Liver (tissue), 9 donors: ENCODE measurements around the gene MOB4. TPM values are rescaled to one million over a fixed set of nuclear protein-coding genes. Genes with fewer than 3 reads are reported as not detected.

Experiments used
- DNase-seq: peaks from one replicate; pipeline ENCODE4 v3.0.0-alpha.2; 2017; ENCODE audit warnings: low spot score
- H3K27ac ChIP-seq, 2 donors: one replicate each; pipeline ENCODE4 v1.7.0; 2013; ENCODE audit warnings: inconsistent platforms in 2 of 2, low read length in 2 of 2, control low read depth in 1 of 2, low read depth in 1 of 2, mild to moderate bottlenecking in 1 of 2
- H3K27me3 ChIP-seq, 4 donors: one replicate each; pipeline versions ENCODE4 v1.6.1 to v1.7.0; 2013; ENCODE audit warnings: low read length in 3 of 4, inconsistent platforms in 1 of 4, mild to moderate bottlenecking in 1 of 4, moderate library complexity in 1 of 4; ENCODE audit not compliant: control insufficient read depth in 4 of 4, insufficient read depth in 4 of 4
- H3K36me3 ChIP-seq, 4 donors: one replicate each; pipeline versions ENCODE4 v1.6.1 to v1.7.0; 2013; ENCODE audit warnings: low read length in 3 of 4, mild to moderate bottlenecking in 3 of 4, low read depth in 1 of 4, moderate library complexity in 1 of 4; ENCODE audit not compliant: control insufficient read depth in 4 of 4, insufficient read depth in 3 of 4
- H3K4me1 ChIP-seq, 4 donors: one replicate each; pipeline versions ENCODE4 v1.6.1 to v1.7.0; 2013; ENCODE audit warnings: low read length in 3 of 4, mild to moderate bottlenecking in 3 of 4, moderate library complexity in 1 of 4; ENCODE audit not compliant: control insufficient read depth in 4 of 4, insufficient read depth in 4 of 4
- H3K4me3 ChIP-seq, 3 donors: one replicate each; pipeline versions ENCODE4 v1.6.1 to v1.7.0; 2013; ENCODE audit warnings: low read length in 3 of 3, control low read depth in 1 of 3, low read depth in 1 of 3, mild to moderate bottlenecking in 1 of 3
- H3K9ac ChIP-seq, 2 donors: one replicate each; pipeline ENCODE4 v1.7.0; 2013; ENCODE audit warnings: low read length in 2 of 2, mild to moderate bottlenecking in 2 of 2, moderate library complexity in 2 of 2, control low read depth in 1 of 2, low read depth in 1 of 2
- H3K9me3 ChIP-seq, 4 donors: one replicate each; pipeline versions ENCODE4 v1.6.1 to v1.7.0; 2013; ENCODE audit warnings: low read length in 3 of 4; ENCODE audit not compliant: control insufficient read depth in 4 of 4
- CTCF ChIP-seq: fragments of 150-350 bp; IDR thresholded peaks from 2 replicates; pipeline ENCODE4 v1.5.1; 2017; ENCODE audit warnings: improper control_type of control experiment, low read depth, low read length; ENCODE audit not compliant: missing input control
- EGR1 ChIP-seq, 2 donors: IDR thresholded peaks; 2 replicates each; pipeline ENCODE4 v1.6.1; 2016 to 2018; ENCODE audit warnings: antibody characterized with exemption in 2 of 2, low read depth in 2 of 2
- FOXA1 ChIP-seq: IDR thresholded peaks from 2 replicates; pipeline ENCODE4 v1.6.1; 2016; ENCODE audit warnings: antibody characterized with exemption
- FOXA2 ChIP-seq: IDR thresholded peaks from 2 replicates; pipeline ENCODE4 v1.6.1; 2016; ENCODE audit warnings: antibody characterized with exemption
- GABPA ChIP-seq, 2 donors: IDR thresholded peaks in 1 of 2; conservative IDR thresholded peaks in 1 of 2; 2 replicates each; pipeline ENCODE4 v1.6.1; 2016; ENCODE audit warnings: antibody characterized with exemption in 2 of 2, mild to moderate bottlenecking in 1 of 2, moderate library complexity in 1 of 2
- HNF4A ChIP-seq, 2 donors: conservative IDR thresholded peaks; 2 replicates each; pipeline ENCODE4 v1.6.1; 2016; ENCODE audit warnings: antibody characterized with exemption in 2 of 2, mild to moderate bottlenecking in 2 of 2
- HNF4G ChIP-seq: IDR thresholded peaks from 2 replicates; pipeline ENCODE4 v1.6.1; 2016; ENCODE audit warnings: antibody characterized with exemption
- JUND ChIP-seq, 2 donors: IDR thresholded peaks; 2 replicates each; pipeline ENCODE4 v1.6.1; 2016; ENCODE audit warnings: antibody characterized with exemption in 2 of 2
- RAD21 ChIP-seq, 2 donors: IDR thresholded peaks; 2 replicates each; pipeline ENCODE4 v1.6.1; 2016; ENCODE audit warnings: antibody characterized with exemption in 2 of 2, mild to moderate bottlenecking in 2 of 2
- REST ChIP-seq: IDR thresholded peaks from 2 replicates; pipeline ENCODE4 v1.6.1; 2016; ENCODE audit warnings: antibody characterized with exemption, mild to moderate bottlenecking
- RXRA ChIP-seq, 2 donors: IDR thresholded peaks; 2 replicates each; pipeline ENCODE4 v1.6.1; 2017 to 2018; ENCODE audit warnings: antibody characterized with exemption in 2 of 2, mild to moderate bottlenecking in 1 of 2
- SP1 ChIP-seq: IDR thresholded peaks from 2 replicates; pipeline ENCODE4 v1.6.1; 2018; ENCODE audit warnings: antibody characterized with exemption, mild to moderate bottlenecking
- TAF1 ChIP-seq: conservative IDR thresholded peaks from 2 replicates; pipeline ENCODE4 v1.6.1; 2016; ENCODE audit warnings: antibody characterized with exemption, mild to moderate bottlenecking
- YY1 ChIP-seq: IDR thresholded peaks from 2 replicates; pipeline ENCODE4 v1.6.1; 2016; ENCODE audit warnings: antibody characterized with exemption, mild to moderate bottlenecking
- WGBS: extraction: QIAGEN DNeasy Blood & Tissue Kit; methylation state at CpG from one replicate; pipeline ENCODE4 v1.1.7; 2013; 5-methylcytosine and 5-hydroxymethylcytosine counted together
- polyA plus RNA-seq, 2 donors: library from polyadenylated mRNA; stranded (reverse) in 1 of 2; unstranded in 1 of 2; fragments of 200-250 nt in 1 of 2; fragments of >200 nt in 1 of 2; fragmentation: Nextera tagmentation in 1 of 2; extraction: Ambion mirVana in 1 of 2; gene quantifications; one replicate each; pipeline versions ENCODE4 v1.2.1 to v1.2.3, GENCODE V29; 2013 to 2015
- total RNA-seq, 2 donors: library from RNA; depleted of rRNA; stranded (reverse); fragments of >200 nt; gene quantifications; one replicate each; pipeline ENCODE4 v1.2.3, GENCODE V29; 2014
- donor health status: healthy.
- donor health status: healthy.
- donor health status: healthy.
- donor health status: healthy.
- donor health status: healthy.

MOB4 gene
- total and polyA plus RNA-seq, 4 donors: 7.6 to 17.5 (median 12.5) TPM

GRCh38 chr2:197558393-197558792, 42.5 kb downstream of the MOB4 start:
- WGBS: 98% methylated on average over 3 of the region's 3 CpGs
- Histone ChIP-seq H3K4me1 (no peaks in the 10 kb centered on the region), H3K27me3 (no peaks in the 10 kb centered on the region), H3K9me3 (no peaks in the 10 kb centered on the region), H3K27ac (no peak overlapping the region), H3K9ac (no peak overlapping the region), H3K36me3 (peaks cover 0 to 5% (median 4%) of the 10 kb centered on the region in 4 donors), H3K4me3 (no peak overlapping the region)
- DNase-seq: no peak
- TF ChIP-seq SP1 (no peak), RAD21 (IDR thresholded peaks at IDR 0.05) (no peak), REST (no peak), FOXA2 (no peak), TAF1 (no peak), HNF4G (no peak), EGR1 (IDR thresholded peaks at IDR 0.05; ENCODE audit: low read depth in 2 of 2) (no peak)

- Histone ChIP-seq H3K27me3 (no peaks in the 10 kb centered on the region), H3K9me3 (no peaks in the 10 kb centered on the region), H3K4me1 (no peaks in the 10 kb centered on the region), H3K36me3 (peaks cover 0 to 5% (median 3%) of the 10 kb centered on the region in 4 donors), H3K9ac (no peak overlapping the region), H3K4me3 (no peak overlapping the region), H3K27ac (no peak overlapping the region)
- DNase-seq: no peak
- 97% methylated on average over 5 of the region's 5 CpGs for WGBS
- TF ChIP-seq FOXA2: no peak
- no peak for TF ChIP-seq HNF4A (conservative IDR thresholded peaks at IDR 0.05)
- no peak for TF ChIP-seq RXRA (IDR thresholded peaks at IDR 0.05)
- TF ChIP-seq SP1: no peak
- no peak for TF ChIP-seq EGR1 (IDR thresholded peaks at IDR 0.05; ENCODE audit: low read depth in 2 of 2)
- TF ChIP-seq RAD21 (IDR thresholded peaks at IDR 0.05): no peak
- TF ChIP-seq HNF4G: no peak
- no peak for TF ChIP-seq FOXA1
- TF ChIP-seq REST: no peak
- TF ChIP-seq YY1: no peak
- no peak for TF ChIP-seq CTCF
- no peak for TF ChIP-seq TAF1
- no peak for TF ChIP-seq GABPA (IDR thresholded peaks at IDR 0.05 in 1 of 2, conservative IDR thresholded peaks at IDR 0.05 in 1 of 2)
- no peak for TF ChIP-seq JUND (IDR thresholded peaks at IDR 0.05)
Measured at GRCh38 chr2:197559681-197560080, 43.8 kb downstream of the MOB4 start.
